Measurements from ENCODE around the gene ZFP36L2.

ZFP36L2 gene

DNA sequence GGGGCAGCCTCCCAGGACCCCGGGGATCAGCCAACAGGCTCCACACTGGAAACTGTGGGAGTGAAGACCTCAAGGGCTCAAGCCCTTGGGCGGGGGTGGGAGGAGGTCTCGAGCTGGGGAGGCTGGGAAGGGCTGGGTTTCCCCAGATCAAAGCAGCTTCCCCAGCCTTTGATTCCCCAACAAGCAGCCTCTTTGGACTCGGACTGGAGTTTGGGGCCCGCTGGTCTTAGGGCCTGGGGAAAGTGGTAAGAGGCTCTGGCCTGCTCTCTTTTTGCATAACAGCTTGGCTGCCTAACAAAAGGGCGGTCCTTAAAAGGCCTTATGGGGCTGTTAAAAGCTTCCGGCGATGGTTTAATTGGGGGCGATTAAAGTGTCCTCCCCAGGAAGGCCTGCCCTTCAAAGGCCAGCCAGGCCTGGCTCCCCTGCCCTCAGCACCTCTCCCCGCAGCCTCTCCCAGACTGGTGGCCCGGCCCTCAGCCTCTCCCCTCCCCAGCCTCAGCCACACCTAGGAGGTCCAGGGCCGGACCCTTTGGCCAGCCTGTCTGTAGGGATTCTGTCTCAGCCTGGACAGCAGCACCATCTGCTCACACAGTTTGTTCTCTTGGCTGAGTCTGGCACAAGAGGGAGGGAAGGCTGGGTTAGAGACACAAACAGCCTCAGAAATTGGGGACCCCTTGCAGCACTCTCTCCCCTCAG is 39.6 kb downstream of the ZFP36L2 start:
- DNase-seq (ENCODE audit: low read depth, low spot score): no peak

DNA sequence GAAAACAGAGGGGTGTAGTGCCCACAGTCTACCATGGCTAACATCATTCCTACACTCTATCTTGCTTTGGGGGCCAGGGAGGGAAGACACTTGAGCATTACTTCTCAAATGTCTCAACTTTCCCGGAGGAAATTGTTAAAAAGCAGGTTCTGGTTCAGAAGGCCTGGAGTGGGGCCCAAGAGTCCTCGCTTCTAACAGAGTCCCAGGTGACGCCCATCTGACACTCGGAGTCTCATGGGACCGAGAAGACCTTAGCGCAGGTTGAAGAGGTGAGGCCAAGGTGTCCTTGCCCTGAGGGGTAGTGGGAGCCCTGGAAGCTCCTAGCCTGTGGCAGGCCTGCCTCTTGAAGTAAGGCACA is 40.1 kb downstream of the ZFP36L2 start:
- no peak for DNase-seq (ENCODE audit: low read depth, low spot score)

DNA sequence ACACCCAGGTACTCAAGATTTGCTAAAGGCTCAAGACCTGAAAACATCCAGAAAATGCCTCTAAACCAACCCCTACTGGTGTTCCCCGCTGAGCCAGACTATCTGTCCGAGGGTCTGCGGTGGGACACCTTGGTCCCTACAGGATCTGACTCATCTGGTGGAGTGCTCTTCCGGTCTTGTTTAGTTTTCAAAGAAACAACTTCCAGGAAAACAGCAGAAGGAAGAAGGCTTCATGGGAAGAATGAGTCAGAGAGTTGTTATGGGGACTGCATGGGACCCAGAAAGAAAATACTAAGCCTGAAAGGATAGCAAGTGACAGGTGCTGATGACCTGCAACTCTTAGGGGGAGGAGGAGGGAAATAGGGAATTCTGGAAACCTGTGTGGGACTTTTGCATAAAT is 41.3 kb downstream of the ZFP36L2 start:
- no peak for DNase-seq (ENCODE audit: low read depth, low spot score)

DNA sequence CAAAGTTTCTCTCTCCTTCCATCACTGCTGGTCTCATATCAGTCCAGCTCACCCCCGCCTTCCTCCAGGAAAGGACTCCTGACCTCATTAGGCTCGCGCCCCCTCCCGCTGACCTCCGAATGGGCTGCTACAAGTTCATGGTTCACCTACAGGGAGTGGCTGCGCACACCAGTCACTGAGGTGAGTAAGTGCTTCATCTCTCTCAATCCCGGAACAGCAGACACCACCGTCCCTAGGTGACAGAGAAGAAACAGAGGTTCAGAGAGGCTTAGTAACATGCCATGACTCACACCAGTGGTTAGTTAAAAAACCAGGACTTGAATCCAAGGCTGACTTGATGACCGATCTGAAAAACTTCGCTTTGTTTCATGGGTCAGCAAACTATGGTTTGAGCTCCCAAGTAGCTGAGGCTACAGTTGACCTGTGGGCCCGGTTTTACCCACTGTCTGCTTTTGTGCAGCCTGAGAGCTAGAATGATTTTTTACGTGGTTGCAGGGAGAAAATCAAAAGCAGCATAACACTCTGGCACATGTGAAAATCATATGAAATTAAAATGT is 42.0 kb downstream of the ZFP36L2 start:
- DNase-seq (ENCODE audit: low read depth, low spot score): no peak

DNA sequence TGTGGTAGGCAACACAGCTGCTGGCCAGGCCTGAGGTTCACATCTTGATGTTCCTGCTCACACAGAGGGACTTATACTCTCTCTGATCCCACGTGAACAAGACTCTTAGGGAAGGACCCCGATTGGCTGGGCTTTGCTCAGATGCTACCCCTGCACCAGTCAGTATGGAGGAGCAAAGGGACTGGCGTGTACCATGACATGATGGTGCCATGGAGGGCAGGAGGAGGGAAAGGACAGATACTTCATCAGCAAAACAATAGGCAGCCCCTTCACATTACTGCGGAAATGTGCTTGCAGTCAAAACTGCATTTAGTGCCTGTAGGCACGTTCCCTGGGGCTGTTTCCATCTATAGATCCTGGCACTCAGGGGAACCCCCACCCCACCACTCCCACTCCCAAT is 42.7 kb downstream of the ZFP36L2 start:
- DNase-seq (ENCODE audit: low read depth, low spot score): no peak

- no peak for DNase-seq (ENCODE audit: low read depth, low spot score)
Observed at GRCh38 chr2:43180897-43181296, 45.5 kb downstream of the ZFP36L2 start.

- DNase-seq (ENCODE audit: low read depth, low spot score): no peak
Observed at GRCh38 chr2:43179942-43180341, 46.5 kb downstream of the ZFP36L2 start.

GRCh38 chr2:43178602-43179542 is 47.5 kb downstream of the ZFP36L2 start:
- DNase-seq (ENCODE audit: low read depth, low spot score): no peak

- DNase-seq (ENCODE audit: low read depth, low spot score): no peak
Observed at GRCh38 chr2:43178055-43178598, 48.3 kb downstream of the ZFP36L2 start.

DNA sequence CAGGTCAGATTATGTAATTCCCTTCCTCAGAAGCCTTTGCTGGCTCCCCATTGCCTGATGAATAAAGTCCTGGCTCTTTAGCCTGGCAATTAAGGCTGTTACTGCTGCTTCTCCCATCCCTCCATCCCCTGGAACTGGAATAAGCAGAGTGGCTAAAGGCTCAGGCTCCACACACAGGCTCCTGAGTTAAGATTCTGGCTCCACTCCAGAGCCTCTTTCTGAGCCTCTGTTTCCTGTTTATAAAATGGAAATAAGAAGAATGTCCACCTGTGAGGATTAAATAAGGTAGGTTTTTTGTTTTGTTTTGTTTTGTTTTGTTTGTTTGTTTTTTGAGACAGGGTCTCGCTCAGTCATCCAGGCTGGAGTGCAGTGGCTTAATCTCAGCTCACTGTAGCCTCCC is 50.0 kb downstream of the ZFP36L2 start:
- no peak for DNase-seq (ENCODE audit: low read depth, low spot score)

GRCh38 chr2:43175876-43176275 is 50.5 kb downstream of the ZFP36L2 start:
- no peak for DNase-seq (ENCODE audit: low read depth, low spot score)

- no peak for DNase-seq (ENCODE audit: low read depth, low spot score)
Observed at GRCh38 chr2:43175020-43175441, 51.4 kb downstream of the ZFP36L2 start.

GRCh38 chr2:43174368-43174916 is 52.0 kb downstream of the ZFP36L2 start:
- DNase-seq (ENCODE audit: low read depth, low spot score): no peak

Measured in iPS DF 19.7 (cell line).